Testis (tissue), 3 donors: ENCODE results near the gene MRPS12. TPM values are rescaled to one million over a fixed set of nuclear protein-coding genes. Genes with fewer than 3 reads are reported as not detected.
"Not testable (repeated sequence)": the region's sequence is repeated elsewhere in the genome, so short reads cannot be mapped to it uniquely, and the experiment has no call there.

Source experiments
- DNase-seq: peaks from one replicate; pipeline ENCODE4 v3.0.0-alpha.2; 2019
- H3K27ac ChIP-seq, 2 donors: fragments of 200-600 bp; sonication (generic); one replicate each; pipeline ENCODE4 v1.5.1; 2019
- H3K27me3 ChIP-seq: fragments of 200-600 bp; sonication (generic); one replicate; pipeline ENCODE4 v1.5.1; 2019
- H3K36me3 ChIP-seq: fragments of 200-600 bp; sonication (generic); one replicate; pipeline ENCODE4 v1.5.1; 2017; ENCODE audit warnings: low read depth; ENCODE audit errors: missing control alignments
- H3K4me1 ChIP-seq: fragments of 200-600 bp; sonication (generic); one replicate; pipeline ENCODE4 v1.5.1; 2019
- H3K4me3 ChIP-seq, 2 donors: fragments of 200-600 bp; sonication (generic); one replicate each; pipeline ENCODE4 v1.5.1; 2017 to 2019
- H3K9me3 ChIP-seq: fragments of 200-600 bp; sonication (generic); one replicate; pipeline ENCODE4 v1.5.1; 2017
- CTCF ChIP-seq, 3 experiments: fragments of 450-650 bp in 2 of 3; fragments of 200-600 bp in 1 of 3; sonication (generic) in 1 of 3; IDR thresholded peaks; one replicate each; pipeline ENCODE4 v1.5.1; 2016 to 2019; ENCODE audit warnings: antibody characterized with exemption in 3 of 3, mild to moderate bottlenecking in 2 of 3, moderate library complexity in 1 of 3
- POLR2A ChIP-seq: fragments of 450-650 bp; IDR thresholded peaks from one replicate; pipeline ENCODE4 v1.6.1; 2017; ENCODE audit warnings: antibody characterized with exemption, mild to moderate bottlenecking, moderate library complexity
- WGBS, 2 donors: methylation state at CpG; one replicate each; pipeline ENCODE4 v1.1.5; 2018; 5-methylcytosine and 5-hydroxymethylcytosine counted together
- intact Hi-C: fragments of 100-400 bp; cut with DNase I; formaldehyde crosslinking; loops from one replicate; pipeline ENCODE4 v1.15.1; 2023; ENCODE audit warnings: low total_unique reads
- polyA plus RNA-seq: library from polyadenylated mRNA; stranded (reverse); fragments of 350-450 nt; fragmentation: Illumina TruSeq; extraction: RNeasy Lipid Tissue Mini Kit (QIAGEN cat#74804); gene quantifications from one replicate; pipeline ENCODE4 v1.2.3, GENCODE V29; 2014; ENCODE audit warnings: low read depth, low replicate concordance; ENCODE audit not compliant: insufficient read depth
- total RNA-seq, 2 donors: library from RNA; depleted of rRNA; stranded (reverse); fragments of >200 nt; gene quantifications; one replicate each; pipeline ENCODE4 v1.2.3, GENCODE V29; 2016

MRPS12 gene
- total and polyA plus RNA-seq, 3 donors from 2014 or later: 31.1 to 49.6 (median 48.3) TPM

GRCh38 chr19:38964738-38965137 is 34.0 kb downstream of the MRPS12 start:
- TF ChIP-seq CTCF (IDR thresholded peaks at IDR 0.05): no peak
- no peak for TF ChIP-seq POLR2A
- H3K4me1 ChIP-seq: no peaks in the 10 kb centered on the region
- H3K27me3 ChIP-seq: no peaks in the 10 kb centered on the region
- H3K27ac ChIP-seq: no peak overlapping the region
- intact Hi-C loops: no loop called here
- DNase-seq: no peak
- no peaks in the 10 kb centered on the region for H3K9me3 ChIP-seq
- H3K36me3 ChIP-seq: no peaks in the 10 kb centered on the region
- WGBS, 2 donors: 84 to 89% methylated on average over 2 of the region's 2 CpGs
- no peak overlapping the region for H3K4me3 ChIP-seq

GRCh38 chr19:38966149-38966548 is 35.4 kb downstream of the MRPS12 start:
- H3K4me1 ChIP-seq, H3K4me3 ChIP-seq, intact Hi-C loops, H3K27ac ChIP-seq, H3K27me3 ChIP-seq, H3K36me3 ChIP-seq, DNase-seq, H3K9me3 ChIP-seq: not testable (repeated sequence)
- WGBS, 2 donors: 94 to 96% methylated on average over 5 of the region's 5 CpGs

- intact Hi-C loops: no loop called here
- WGBS, 2 donors: 89 to 91% methylated on average over 12 of the region's 12 CpGs
Measured at GRCh38 chr19:38970664-38971532, 40.2 kb downstream of the MRPS12 start.

GRCh38 chr19:38971672-38972071 is 40.9 kb downstream of the MRPS12 start:
- intact Hi-C loops: no loop called here
- no peak for DNase-seq

More at GRCh38 chr19:38970664-38971532, 40.2 kb downstream of the MRPS12 start:
- no peak for DNase-seq
- Histone ChIP-seq H3K9me3 (no peaks in the 10 kb centered on the region), H3K4me1 (no peaks in the 10 kb centered on the region), H3K27me3 (no peaks in the 10 kb centered on the region), H3K4me3 (no peak overlapping the region), H3K27ac (no peak overlapping the region), H3K36me3 (no peaks in the 10 kb centered on the region)
- no peak for TF ChIP-seq POLR2A
- TF ChIP-seq CTCF (IDR thresholded peaks at IDR 0.05): no peak

More at GRCh38 chr19:38971672-38972071, 40.9 kb downstream of the MRPS12 start:
- Histone ChIP-seq H3K36me3 (no peaks in the 10 kb centered on the region), H3K9me3 (no peaks in the 10 kb centered on the region), H3K4me1 (peaks cover 4% of the 10 kb centered on the region), H3K4me3 (no peak overlapping the region), H3K27me3 (no peaks in the 10 kb centered on the region), H3K27ac (no peak overlapping the region)
- 77 to 90% methylated on average over 2 of the region's 2 CpGs for WGBS, 2 donors
- TF ChIP-seq CTCF (IDR thresholded peaks at IDR 0.05): no peak
- no peak for TF ChIP-seq POLR2A
